OCI-LY1 (cell line): ENCODE results near the gene MTHFS.
"Not testable (repeated sequence)": the region's sequence is repeated elsewhere in the genome, so short reads cannot be mapped to it uniquely, and the experiment has no call there.

Source experiments
- H2AFZ ChIP-seq: fragments of 200-600 bp; sonication (generic), shearing (Covaris generic); 2 replicates; pipeline ENCODE4 v1.6.0; 2014; ENCODE audit warnings: antibody characterized with exemption, mild to moderate bottlenecking, low read length
- H3F3A ChIP-seq: fragments of 200-600 bp; sonication (generic), shearing (Covaris generic); 2 replicates; pipeline ENCODE4 v1.6.0; 2014; ENCODE audit warnings: mild to moderate bottlenecking, antibody characterized with exemption, low read length, moderate library complexity; ENCODE audit not compliant: insufficient read depth
- H3K27ac ChIP-seq: fragments of 200-600 bp; sonication (generic); 2 replicates; pipeline ENCODE4 v1.5.1; 2014; ENCODE audit warnings: low read length, mixed run types, mild to moderate bottlenecking, low read depth; ENCODE audit not compliant: poor library complexity, severe bottlenecking
- H3K27me3 ChIP-seq: fragments of 200-600 bp; sonication (generic); 2 replicates; pipeline ENCODE4 v1.6.0; 2014; ENCODE audit warnings: antibody characterized with exemption, mild to moderate bottlenecking, low read length, moderate library complexity; ENCODE audit not compliant: insufficient read depth
- H3K36me3 ChIP-seq: fragments of 200-600 bp; sonication (generic); 2 replicates; pipeline ENCODE4 v1.6.1; 2014; ENCODE audit warnings: mild to moderate bottlenecking, antibody characterized with exemption, low read length, moderate library complexity, mixed read lengths; ENCODE audit not compliant: insufficient read depth
- H3K4me1 ChIP-seq: fragments of 200-600 bp; sonication (generic); 2 replicates; pipeline ENCODE4 v1.5.1; 2014; ENCODE audit warnings: mild to moderate bottlenecking, low read length, moderate library complexity; ENCODE audit not compliant: insufficient read depth, severe bottlenecking
- H3K4me2 ChIP-seq: fragments of 200-600 bp; sonication (generic), shearing (Covaris generic); 2 replicates; pipeline ENCODE4 v1.6.1; 2014; ENCODE audit warnings: low read length
- H3K4me3 ChIP-seq: fragments of 200-600 bp; sonication (generic); 2 replicates; pipeline ENCODE4 v1.5.1; 2014; ENCODE audit warnings: low read length, low read depth, mild to moderate bottlenecking, mixed read lengths; ENCODE audit not compliant: poor library complexity, severe bottlenecking
- H3K79me2 ChIP-seq: fragments of 200-600 bp; shearing (Covaris generic); 2 replicates; pipeline ENCODE4 v1.6.1; 2016; ENCODE audit warnings: mixed run types, low read length, mixed read lengths; ENCODE audit not compliant: insufficient read depth
- H3K9ac ChIP-seq: fragments of 200-600 bp; sonication (generic), shearing (Covaris generic); 2 replicates; pipeline ENCODE4 v1.6.1; 2014; ENCODE audit warnings: mild to moderate bottlenecking, low read length, mixed read lengths
- H3K9me2 ChIP-seq: fragments of 200-600 bp; sonication (generic), shearing (Covaris generic); 2 replicates; pipeline ENCODE4 v1.6.1; 2014; ENCODE audit warnings: low read depth, mild to moderate bottlenecking, low read length, mixed read lengths
- H3K9me3 ChIP-seq: fragments of 200-600 bp; shearing (Covaris generic); 2 replicates; pipeline ENCODE4 v1.6.1; 2014; ENCODE audit warnings: low read length, mixed read lengths
- H4K20me1 ChIP-seq: fragments of 200-600 bp; sonication (generic), shearing (Covaris generic); 2 replicates; pipeline ENCODE4 v1.6.0; 2016; ENCODE audit warnings: mild to moderate bottlenecking, low read length; ENCODE audit not compliant: insufficient read depth
- EZH2 ChIP-seq: fragments of 200-600 bp; sonication (generic), shearing (Covaris generic); IDR thresholded peaks from 2 replicates; pipeline ENCODE4 v1.8.0; 2017; ENCODE audit warnings: borderline replicate concordance, mixed run types, mild to moderate bottlenecking, antibody characterized with exemption, low read length, moderate library complexity, mixed read lengths
- TF ChIP-seq, protein P1 (sequence below): fragments of 200-600 bp; sonication (generic), shearing (Covaris generic); IDR thresholded peaks from 2 replicates; pipeline ENCODE4 v1.5.1; 2017; ENCODE audit warnings: mild to moderate bottlenecking, antibody characterized with exemption, low read length, moderate library complexity, mixed read lengths

The MTHFS gene

DNA sequence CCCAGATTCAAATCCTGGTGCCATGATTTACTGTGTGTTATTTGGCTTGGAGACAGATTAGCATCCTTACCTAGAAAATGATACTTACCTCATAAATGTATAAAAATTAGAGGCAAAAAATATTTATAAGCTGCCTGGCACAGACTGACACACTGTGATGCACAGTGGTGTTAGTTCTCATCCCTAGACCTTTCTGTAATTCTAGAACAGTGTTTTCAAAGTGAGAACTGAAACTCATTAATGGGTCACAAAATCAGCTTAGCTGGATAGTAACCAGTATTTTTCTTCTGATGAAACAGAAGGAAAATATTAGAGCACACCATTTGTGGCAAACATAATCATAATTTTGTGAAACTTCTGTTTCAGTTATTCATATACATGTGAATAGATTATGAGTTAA is 17.9 kb upstream of the MTHFS start:
- Histone ChIP-seq H3K36me3 (peaks cover 57% of the 10 kb centered on the region), H4K20me1 (no peaks in the 10 kb centered on the region), H3K27me3 (no peaks in the 10 kb centered on the region), H3K27ac (no peak overlapping the region), H3K79me2 (no peaks in the 10 kb centered on the region), H3K4me3 (no peak overlapping the region), H3K9ac (no peak overlapping the region), H3K4me2 (no peak overlapping the region), H3F3A (no peaks in the 10 kb centered on the region), H2AFZ (no peak overlapping the region), H3K9me3 (peaks cover 26% of the 10 kb centered on the region), H3K4me1 (peaks cover 8% of the 10 kb centered on the region), H3K9me2 (no peaks in the 10 kb centered on the region)
- no peak for TF ChIP-seq EZH2
- TF ChIP-seq, protein P1, sequence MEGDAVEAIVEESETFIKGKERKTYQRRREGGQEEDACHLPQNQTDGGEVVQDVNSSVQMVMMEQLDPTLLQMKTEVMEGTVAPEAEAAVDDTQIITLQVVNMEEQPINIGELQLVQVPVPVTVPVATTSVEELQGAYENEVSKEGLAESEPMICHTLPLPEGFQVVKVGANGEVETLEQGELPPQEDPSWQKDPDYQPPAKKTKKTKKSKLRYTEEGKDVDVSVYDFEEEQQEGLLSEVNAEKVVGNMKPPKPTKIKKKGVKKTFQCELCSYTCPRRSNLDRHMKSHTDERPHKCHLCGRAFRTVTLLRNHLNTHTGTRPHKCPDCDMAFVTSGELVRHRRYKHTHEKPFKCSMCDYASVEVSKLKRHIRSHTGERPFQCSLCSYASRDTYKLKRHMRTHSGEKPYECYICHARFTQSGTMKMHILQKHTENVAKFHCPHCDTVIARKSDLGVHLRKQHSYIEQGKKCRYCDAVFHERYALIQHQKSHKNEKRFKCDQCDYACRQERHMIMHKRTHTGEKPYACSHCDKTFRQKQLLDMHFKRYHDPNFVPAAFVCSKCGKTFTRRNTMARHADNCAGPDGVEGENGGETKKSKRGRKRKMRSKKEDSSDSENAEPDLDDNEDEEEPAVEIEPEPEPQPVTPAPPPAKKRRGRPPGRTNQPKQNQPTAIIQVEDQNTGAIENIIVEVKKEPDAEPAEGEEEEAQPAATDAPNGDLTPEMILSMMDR, result no peak

DNA sequence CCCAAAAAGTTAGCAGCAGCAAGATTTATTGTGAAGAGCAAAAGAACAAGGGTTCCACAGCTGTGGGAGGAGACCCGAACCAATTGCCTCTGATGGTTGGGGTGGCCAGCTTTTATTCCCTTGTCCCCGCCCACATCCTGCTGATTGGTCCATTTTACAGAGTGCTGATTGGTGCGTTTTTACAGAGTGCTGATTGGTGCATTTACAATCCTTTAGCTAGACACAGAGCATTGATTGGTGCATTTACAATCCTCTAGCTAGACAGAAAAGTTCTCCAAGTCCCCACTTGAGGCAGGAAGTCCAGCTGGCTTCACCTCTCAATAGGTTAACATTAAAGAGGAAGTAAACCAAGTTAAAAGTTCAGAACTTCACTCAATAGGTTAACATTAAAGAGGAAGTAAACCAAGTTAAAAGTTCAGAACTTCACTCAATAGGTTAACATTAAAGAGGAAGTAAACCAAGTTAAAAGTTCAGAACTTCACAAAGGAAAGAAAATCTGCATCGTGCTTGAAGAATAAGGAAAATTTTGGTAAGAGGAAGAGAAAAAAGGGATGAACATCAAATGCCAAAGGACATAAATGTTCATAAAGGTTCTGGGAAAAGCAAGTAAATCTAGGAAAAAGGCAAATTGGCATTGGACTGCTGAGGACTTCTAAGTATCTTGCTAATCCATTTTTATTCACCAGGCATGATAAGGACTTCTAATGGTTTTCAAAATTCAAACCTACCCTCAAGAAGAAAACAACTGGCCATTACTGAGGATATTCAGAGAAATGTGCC is 12.9 kb upstream of the MTHFS start:
- H3K9ac ChIP-seq, H3K9me2 ChIP-seq, H3K4me1 ChIP-seq, H3F3A ChIP-seq, H2AFZ ChIP-seq, H4K20me1 ChIP-seq, H3K4me2 ChIP-seq, H3K4me3 ChIP-seq, H3K79me2 ChIP-seq, H3K27me3 ChIP-seq: not testable (repeated sequence)
- H3K36me3 ChIP-seq, result peaks cover 31% of the 10 kb centered on the region
- H3K27ac ChIP-seq, result peak overlapping the region; percentile 41
- peaks cover 13% of the 10 kb centered on the region for H3K9me3 ChIP-seq

DNA sequence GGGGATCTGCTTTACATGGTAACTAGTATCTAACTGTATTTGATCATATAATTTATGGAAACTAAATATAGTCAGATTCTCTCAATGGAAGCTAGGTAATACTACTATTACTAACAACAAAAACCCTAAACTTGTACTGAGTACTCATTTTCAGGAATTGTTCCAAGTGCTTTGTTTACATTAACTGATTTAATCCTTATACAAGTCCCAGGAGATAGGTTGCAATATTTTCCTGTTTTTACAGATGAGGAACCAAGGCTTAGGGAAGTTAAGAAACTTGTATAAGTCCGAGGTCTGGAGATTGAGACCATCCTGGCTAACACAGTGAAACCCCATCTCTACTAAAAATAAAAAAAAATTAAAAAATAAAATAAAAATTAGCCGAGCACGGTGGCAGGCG is 7.5 kb upstream of the MTHFS start:
- Histone ChIP-seq H2AFZ (no peak overlapping the region), H3K9me3 (peaks cover 2% of the 10 kb centered on the region; the same call in 1 of the 2 replicates), H3K9ac (no peak overlapping the region), H3K9me2 (no peaks in the 10 kb centered on the region), H4K20me1 (no peaks in the 10 kb centered on the region), H3K4me2 (no peak overlapping the region), H3F3A (0 out of 2 replicates have a peak, but pooled peaks cover 3% of the 10 kb centered on the region), H3K27ac (no peak overlapping the region), H3K27me3 (no peaks in the 10 kb centered on the region), H3K79me2 (no peaks in the 10 kb centered on the region), H3K36me3 (0 out of 2 replicates have a peak, but pooled peaks cover 3% of the 10 kb centered on the region), H3K4me3 (no peak overlapping the region), H3K4me1 (peaks cover 15% of the 10 kb centered on the region)
- no peak for TF ChIP-seq EZH2
- TF ChIP-seq, protein P1, result no peak

DNA sequence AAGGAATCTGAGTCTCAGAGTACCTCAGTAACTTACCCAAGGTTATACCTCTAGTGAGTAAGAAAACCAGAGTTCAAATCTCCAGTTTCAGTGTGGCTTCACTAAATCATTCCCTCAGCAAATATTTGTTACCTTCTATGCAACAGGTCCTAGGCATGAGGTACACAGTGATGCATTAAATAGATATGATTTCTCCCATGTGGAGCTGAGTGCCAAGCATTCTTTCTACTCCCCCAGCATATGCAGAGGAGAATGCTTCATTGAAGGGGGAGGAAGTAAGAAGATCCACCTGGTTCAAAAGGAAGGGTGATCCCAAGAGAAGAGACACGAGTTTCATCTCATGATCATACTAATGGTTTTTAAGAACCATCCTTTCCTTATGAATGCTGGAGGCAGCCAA is 6.8 kb upstream of the MTHFS start:
- Histone ChIP-seq H3K36me3 (0 out of 2 replicates have a peak, but pooled peaks cover 3% of the 10 kb centered on the region), H3K4me1 (peaks cover 17% of the 10 kb centered on the region)

More for the DNA sequence above, 6.8 kb upstream of the MTHFS start:
- no peaks in the 10 kb centered on the region for H4K20me1 ChIP-seq
- no peaks in the 10 kb centered on the region for H3K27me3 ChIP-seq
- H3K9me2 ChIP-seq, result no peaks in the 10 kb centered on the region
- no peaks in the 10 kb centered on the region for H3K79me2 ChIP-seq
- no peak overlapping the region for H3K27ac ChIP-seq
- no peak for TF ChIP-seq EZH2
- TF ChIP-seq, protein P1, result no peak
- H2AFZ ChIP-seq, result no peak overlapping the region
- 0 out of 2 replicates have a peak, but pooled peaks cover 5% of the 10 kb centered on the region for H3F3A ChIP-seq
- no peaks in the 10 kb centered on the region for H3K9me3 ChIP-seq
- H3K9ac ChIP-seq, result no peak overlapping the region
- no peak overlapping the region for H3K4me2 ChIP-seq
- no peak overlapping the region for H3K4me3 ChIP-seq
